IMR-90 (cell line): Measurements from ENCODE around the gene COL11A2. TPM values are rescaled to one million over a fixed set of nuclear protein-coding genes. Genes with fewer than 3 reads are reported as not detected.

Source experiments
- ATAC-seq: fragments of 200-7000 bp; cut with Tn5 transposase; 2 replicates; pipeline ENCODE4 v1.9.1; 2020; ENCODE audit warnings: low read depth, mild to moderate bottlenecking, moderate library complexity
- BruUV-seq: library from RNA; stranded (reverse); fragments of 400-500 nt; replicated peaks from 2 replicates; lab custom pipeline; 2021; lab: Mats Ljungman, UMichigan
- CTCF ChIA-PET: fragments of 300-600 bp; formaldehyde crosslinking; extraction: SDS; loops from one replicate; lab custom pipeline; 2021; ENCODE audit warnings: antibody characterized with exemption; lab: Yijun Ruan, JAX
- POLR2A ChIA-PET: fragments of 300-600 bp; sonication (Branson Sonifier 250); formaldehyde crosslinking; loops from one replicate; lab custom pipeline; 2022; ENCODE audit warnings: antibody characterized with exemption; ENCODE audit not compliant: unreplicated experiment; lab: Charles Lee
- DNase-seq: peaks from one replicate; pipeline ENCODE4 v3.0.0; 2013
- H2AFZ ChIP-seq: replicated peaks from 2 replicates; pipeline ENCODE3; 2013; ENCODE audit warnings: low read length, mild to moderate bottlenecking; ENCODE audit not compliant: poor library complexity
- H2AK5ac ChIP-seq: 2 replicates; pipeline ENCODE4 v1.6.1; 2013; ENCODE audit warnings: low read depth, low read length, inconsistent platforms
- H2AK9ac ChIP-seq: replicated peaks from 2 replicates; pipeline ENCODE3; 2013; ENCODE audit warnings: mild to moderate bottlenecking, low read depth, low read length, moderate library complexity; ENCODE audit not compliant: poor library complexity
- H2BK120ac ChIP-seq: 2 replicates; pipeline ENCODE4 v1.6.1; 2013; ENCODE audit warnings: low read depth, low read length, inconsistent platforms
- H2BK15ac ChIP-seq: 3 replicates; pipeline ENCODE4 v1.6.1; 2013; ENCODE audit warnings: low read depth, low read length, inconsistent platforms
- H2BK20ac ChIP-seq: 2 replicates; pipeline ENCODE4 v1.6.1; 2013; ENCODE audit warnings: low read depth, mild to moderate bottlenecking, inconsistent platforms, low read length, moderate library complexity
- H2BK5ac ChIP-seq: 2 replicates; pipeline ENCODE4 v1.6.1; 2013; ENCODE audit warnings: mild to moderate bottlenecking, low read depth, low read length, inconsistent platforms; ENCODE audit not compliant: poor library complexity, severe bottlenecking
- H3K14ac ChIP-seq: replicated peaks from 2 replicates; pipeline ENCODE4 v1.6.1; 2013; ENCODE audit warnings: low read depth, low read length, inconsistent platforms
- H3K18ac ChIP-seq: 2 replicates; pipeline ENCODE4 v1.6.1; 2013; ENCODE audit warnings: low read depth, low read length, control low read depth
- H3K23ac ChIP-seq: 2 replicates; pipeline ENCODE4 v1.6.1; 2013; ENCODE audit warnings: low read depth, low read length, inconsistent platforms
- H3K27ac ChIP-seq: 2 replicates; pipeline ENCODE4 v1.5.1; 2013; ENCODE audit warnings: mild to moderate bottlenecking, control low read depth, low read length; ENCODE audit not compliant: insufficient read depth
- H3K27me3 ChIP-seq: 2 replicates; pipeline ENCODE4 v1.6.1; 2013; ENCODE audit warnings: low read length; ENCODE audit not compliant: control insufficient read depth, insufficient read depth
- H3K36me3 ChIP-seq: 2 replicates; pipeline ENCODE4 v1.6.1; 2013; ENCODE audit warnings: low read length, mixed read lengths; ENCODE audit not compliant: control insufficient read depth, insufficient read depth
- H3K4ac ChIP-seq: 2 replicates; pipeline ENCODE4 v1.6.1; 2013; ENCODE audit warnings: low read depth, low read length, inconsistent platforms
- H3K4me1 ChIP-seq: 2 replicates; pipeline ENCODE4 v1.6.1; 2013; ENCODE audit warnings: low read length, mixed read lengths; ENCODE audit not compliant: control insufficient read depth, insufficient read depth
- H3K4me2 ChIP-seq: 2 replicates; pipeline ENCODE4 v1.6.1; 2013; ENCODE audit warnings: low read depth, mild to moderate bottlenecking, control low read depth, low read length, moderate library complexity
- H3K4me3 ChIP-seq: 2 replicates; pipeline ENCODE4 v1.5.1; 2013; ENCODE audit warnings: low read depth, mild to moderate bottlenecking, control low read depth, low read length, moderate library complexity; ENCODE audit not compliant: insufficient read depth
- H3K56ac ChIP-seq: 2 replicates; pipeline ENCODE4 v1.6.1; 2013; ENCODE audit warnings: low read length, inconsistent platforms; ENCODE audit not compliant: insufficient read depth; ENCODE audit errors: extremely low read depth
- H3K79me1 ChIP-seq, 2 experiments: 2 replicates each; pipeline ENCODE4 v1.6.1; 2013; ENCODE audit warnings: low read length in 2 of 2, inconsistent platforms in 1 of 2, low read depth in 1 of 2
- H3K9ac ChIP-seq: 2 replicates; pipeline ENCODE4 v1.6.1; 2013; ENCODE audit warnings: low read depth, low read length, control low read depth
- H3K9me1 ChIP-seq: 2 replicates; pipeline ENCODE4 v1.6.1; 2013; ENCODE audit warnings: low read length, inconsistent platforms; ENCODE audit not compliant: insufficient read depth
- H3K9me3 ChIP-seq: 2 replicates; pipeline ENCODE4 v1.6.1; 2013; ENCODE audit warnings: low read length; ENCODE audit not compliant: control insufficient read depth, insufficient read depth
- H4K20me1 ChIP-seq: 2 replicates; pipeline ENCODE4 v1.6.1; 2013; ENCODE audit warnings: low read length, inconsistent platforms; ENCODE audit not compliant: insufficient read depth
- H4K5ac ChIP-seq: 2 replicates; pipeline ENCODE4 v1.6.1; 2013; ENCODE audit warnings: mild to moderate bottlenecking, low read depth, low read length, control low read depth
- H4K8ac ChIP-seq, 2 experiments: 2 replicates each; pipeline ENCODE4 v1.6.1; 2013; ENCODE audit warnings: low read depth in 2 of 2, low read length in 2 of 2, control low read depth in 1 of 2, inconsistent platforms in 1 of 2
- H4K91ac ChIP-seq: 2 replicates; pipeline ENCODE4 v1.6.1; 2013; ENCODE audit warnings: low read depth, low read length, inconsistent platforms; ENCODE audit not compliant: insufficient read depth
- BHLHE40 ChIP-seq: fragments of 150-350 bp; IDR thresholded peaks from 2 replicates; pipeline ENCODE4 v1.6.1; 2016; ENCODE audit warnings: mild to moderate bottlenecking, low read depth, low read length
- CEBPB ChIP-seq: IDR thresholded peaks from 2 replicates; pipeline ENCODE4 v1.6.1; 2012; ENCODE audit warnings: low read depth, low read length, improper control_type of control experiment
- CHD1 ChIP-seq: IDR thresholded peaks from 2 replicates; pipeline ENCODE4 v1.6.1; 2012; ENCODE audit warnings: low read depth, low read length, improper control_type of control experiment
- CTCF ChIP-seq: conservative IDR thresholded peaks from 2 replicates; pipeline ENCODE4 v1.5.1; 2012; ENCODE audit warnings: mild to moderate bottlenecking, low read depth, low read length, improper control_type of control experiment
- FOS ChIP-seq: fragments of 150-350 bp; IDR thresholded peaks from 2 replicates; pipeline ENCODE4 v1.6.1; 2016; ENCODE audit warnings: low read depth, low read length
- MAFK ChIP-seq: IDR thresholded peaks from 2 replicates; pipeline ENCODE4 v1.6.1; 2012; ENCODE audit warnings: low read depth, low read length, improper control_type of control experiment
- MAZ ChIP-seq: IDR thresholded peaks from 2 replicates; pipeline ENCODE4 v1.6.1; 2012; ENCODE audit warnings: low read depth, mild to moderate bottlenecking, low read length, improper control_type of control experiment, moderate library complexity, borderline replicate concordance
- MXI1 ChIP-seq: IDR thresholded peaks from 2 replicates; pipeline ENCODE4 v1.6.1; 2012; ENCODE audit warnings: low read depth, mild to moderate bottlenecking, low read length, moderate library complexity, borderline replicate concordance
- NFE2L2 ChIP-seq: fragments of 150-350 bp; IDR thresholded peaks from 2 replicates; pipeline ENCODE4 v1.6.1; 2016; ENCODE audit warnings: low read depth, mild to moderate bottlenecking, low read length
- POLR2A ChIP-seq: IDR thresholded peaks from 2 replicates; pipeline ENCODE4 v1.6.1; 2012; ENCODE audit warnings: mild to moderate bottlenecking, low read depth, low read length
- RAD21 ChIP-seq: IDR thresholded peaks from 2 replicates; pipeline ENCODE4 v1.6.1; 2012; ENCODE audit warnings: low read length, improper control_type of control experiment
- RCOR1 ChIP-seq: IDR thresholded peaks from 2 replicates; pipeline ENCODE4 v1.6.1; 2012; ENCODE audit warnings: mild to moderate bottlenecking, low read length, improper control_type of control experiment; ENCODE audit not compliant: insufficient replicate concordance
- RFX5 ChIP-seq: IDR thresholded peaks from 2 replicates; pipeline ENCODE4 v1.8.0; 2012; ENCODE audit warnings: low read depth, mild to moderate bottlenecking, low read length, moderate library complexity
- SMC3 ChIP-seq: fragments of 150-350 bp; IDR thresholded peaks from 2 replicates; pipeline ENCODE4 v1.6.1; 2016; ENCODE audit warnings: low read depth, mild to moderate bottlenecking, antibody characterized with exemption, low read length, moderate library complexity
- WGBS, 2 experiments: methylation state at CpG; one replicate each; pipeline versions ENCODE4 v1.1.5 to v1.1.7; 2013; ENCODE audit warnings: missing lambda C conversion rate in 2 of 2; ENCODE audit not compliant: insufficient read length in 1 of 2; ENCODE audit errors: extremely low coverage in 2 of 2; 5-methylcytosine and 5-hydroxymethylcytosine counted together
- dilution Hi-C: fragments of 300-500 bp; cut with HindIII; formaldehyde crosslinking; loops from one replicate; pipeline ENCODE4 v1.14.3; 2018; ENCODE audit warnings: low sequenced_read_pairs; ENCODE audit not compliant: unreplicated experiment
- in situ Hi-C: fragments of 300-500 bp; cut with MboI; formaldehyde crosslinking; loops from 3 replicates; pipeline ENCODE4 v1.14.3; 2019; ENCODE audit warnings: low sequenced_read_pairs, inconsistent platforms, mixed read lengths
- intact Hi-C: fragments of 100-400 bp; cut with micrococcal nuclease; formaldehyde crosslinking; loops from 2 replicates; pipeline ENCODE4 v1.10.0; 2022
- polyA plus RNA-seq, 3 experiments: library from polyadenylated mRNA; depleted of rRNA; stranded (reverse); fragments of >200 nt; gene quantifications; 2 replicates each; pipeline ENCODE4 v1.2.3, GENCODE V29; 2012; ENCODE audit warnings: low replicate concordance in 1 of 3
- total RNA-seq: library from RNA; depleted of rRNA; stranded (reverse); fragments of >200 nt; gene quantifications from 2 replicates; pipeline ENCODE4 v1.2.3, GENCODE V29; 2012
- TF ChIP-seq, protein P1 (sequence below): fragments of 150-350 bp; IDR thresholded peaks from 2 replicates; pipeline ENCODE4 v1.6.1; 2017; ENCODE audit warnings: mild to moderate bottlenecking, antibody characterized with exemption, low read length, low read depth
- TF ChIP-seq, protein P2 (sequence below): fragments of 150-350 bp; IDR thresholded peaks from 2 replicates; pipeline ENCODE4 v1.6.1; 2016; ENCODE audit warnings: low read depth, mild to moderate bottlenecking, low read length, moderate library complexity, borderline replicate concordance

The COL11A2 gene
- total and polyA plus RNA-seq, 2 of the 4 experiments (the other 2 are of a cell fraction) = under 0.01 to 0.38 TPM

GRCh38 chr6:33124947-33125346 is 67.3 kb downstream of the COL11A2 start:
- WGBS, 2 experiments = no CpG with 5 or more reads among the region's 4 CpGs
- no peak for TF ChIP-seq POLR2A
- TF ChIP-seq NFE2L2 = no peak
- no peak for TF ChIP-seq CTCF
- no peak for TF ChIP-seq CHD1
- no peak for TF ChIP-seq RFX5
- no peak for TF ChIP-seq MAZ
- TF ChIP-seq, protein P1, sequence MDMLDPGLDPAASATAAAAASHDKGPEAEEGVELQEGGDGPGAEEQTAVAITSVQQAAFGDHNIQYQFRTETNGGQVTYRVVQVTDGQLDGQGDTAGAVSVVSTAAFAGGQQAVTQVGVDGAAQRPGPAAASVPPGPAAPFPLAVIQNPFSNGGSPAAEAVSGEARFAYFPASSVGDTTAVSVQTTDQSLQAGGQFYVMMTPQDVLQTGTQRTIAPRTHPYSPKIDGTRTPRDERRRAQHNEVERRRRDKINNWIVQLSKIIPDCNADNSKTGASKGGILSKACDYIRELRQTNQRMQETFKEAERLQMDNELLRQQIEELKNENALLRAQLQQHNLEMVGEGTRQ = no peak
- TF ChIP-seq SMC3 = no peak
- TF ChIP-seq MAFK = no peak
- no peak for TF ChIP-seq BHLHE40
- no peak for TF ChIP-seq FOS
- no peak for TF ChIP-seq RAD21
- TF ChIP-seq CEBPB = no peak
- no peak for TF ChIP-seq RCOR1
- TF ChIP-seq, protein P2, sequence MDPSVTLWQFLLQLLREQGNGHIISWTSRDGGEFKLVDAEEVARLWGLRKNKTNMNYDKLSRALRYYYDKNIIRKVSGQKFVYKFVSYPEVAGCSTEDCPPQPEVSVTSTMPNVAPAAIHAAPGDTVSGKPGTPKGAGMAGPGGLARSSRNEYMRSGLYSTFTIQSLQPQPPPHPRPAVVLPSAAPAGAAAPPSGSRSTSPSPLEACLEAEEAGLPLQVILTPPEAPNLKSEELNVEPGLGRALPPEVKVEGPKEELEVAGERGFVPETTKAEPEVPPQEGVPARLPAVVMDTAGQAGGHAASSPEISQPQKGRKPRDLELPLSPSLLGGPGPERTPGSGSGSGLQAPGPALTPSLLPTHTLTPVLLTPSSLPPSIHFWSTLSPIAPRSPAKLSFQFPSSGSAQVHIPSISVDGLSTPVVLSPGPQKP = no peak
- TF ChIP-seq MXI1 = no peak
- H4K5ac ChIP-seq = no peak overlapping the region
- intact Hi-C loops (no loop called here), dilution Hi-C loops (no loop called here), in situ Hi-C loops (loop anchor here (10.0 kb wide), 1 partner anchor 120 kb away; no protein-coding TSS in a partner anchor)
- H3K14ac ChIP-seq = no peak overlapping the region
- H3K4me2 ChIP-seq = no peak overlapping the region
- DNase-seq = no peak
- H3K4ac ChIP-seq = no peak overlapping the region
- POLR2A ChIA-PET = no interaction called here
- no peak overlapping the region for H2AFZ ChIP-seq
- no peak overlapping the region for H2BK20ac ChIP-seq
- no peak overlapping the region for H2AK5ac ChIP-seq
- H2BK120ac ChIP-seq = no peak overlapping the region
- no peak overlapping the region for H4K91ac ChIP-seq
- no peaks in the 10 kb centered on the region for H3K9me1 ChIP-seq
- peaks cover 9% of the 10 kb centered on the region for H3K9me3 ChIP-seq
- no peak overlapping the region for H3K56ac ChIP-seq
- H3K36me3 ChIP-seq = no peaks in the 10 kb centered on the region
- no peak overlapping the region for H3K4me3 ChIP-seq
- H2BK15ac ChIP-seq = no peak overlapping the region
- H3K4me1 ChIP-seq = no peaks in the 10 kb centered on the region
- H3K18ac ChIP-seq = no peak overlapping the region
- H3K79me1 ChIP-seq = no peaks in the 10 kb centered on the region
- no TSS peak for BruUV-seq
- H4K20me1 ChIP-seq = no peaks in the 10 kb centered on the region
- CTCF ChIA-PET = interaction anchor here (0.7 kb wide), 1 partner anchor 124 kb away, joined by 3 read pairs; no protein-coding TSS in a partner anchor
- H2AK9ac ChIP-seq = no peak overlapping the region
- H3K27ac ChIP-seq = no peak overlapping the region
- H4K8ac ChIP-seq = no peak overlapping the region
- H3K27me3 ChIP-seq = peaks cover 46% of the 10 kb centered on the region
- H3K9ac ChIP-seq = no peak overlapping the region
- ATAC-seq = no peak
- H2BK5ac ChIP-seq = no peak overlapping the region
- no peak overlapping the region for H3K23ac ChIP-seq
